ENCODE results near the gene CKS2. TPM values are rescaled to one million over a fixed set of nuclear protein-coding genes. Genes with fewer than 3 reads are reported as not detected.

Gene CKS2
- total RNA-seq, 1 experiment from 2014 or later, result 299 TPM

DNA sequence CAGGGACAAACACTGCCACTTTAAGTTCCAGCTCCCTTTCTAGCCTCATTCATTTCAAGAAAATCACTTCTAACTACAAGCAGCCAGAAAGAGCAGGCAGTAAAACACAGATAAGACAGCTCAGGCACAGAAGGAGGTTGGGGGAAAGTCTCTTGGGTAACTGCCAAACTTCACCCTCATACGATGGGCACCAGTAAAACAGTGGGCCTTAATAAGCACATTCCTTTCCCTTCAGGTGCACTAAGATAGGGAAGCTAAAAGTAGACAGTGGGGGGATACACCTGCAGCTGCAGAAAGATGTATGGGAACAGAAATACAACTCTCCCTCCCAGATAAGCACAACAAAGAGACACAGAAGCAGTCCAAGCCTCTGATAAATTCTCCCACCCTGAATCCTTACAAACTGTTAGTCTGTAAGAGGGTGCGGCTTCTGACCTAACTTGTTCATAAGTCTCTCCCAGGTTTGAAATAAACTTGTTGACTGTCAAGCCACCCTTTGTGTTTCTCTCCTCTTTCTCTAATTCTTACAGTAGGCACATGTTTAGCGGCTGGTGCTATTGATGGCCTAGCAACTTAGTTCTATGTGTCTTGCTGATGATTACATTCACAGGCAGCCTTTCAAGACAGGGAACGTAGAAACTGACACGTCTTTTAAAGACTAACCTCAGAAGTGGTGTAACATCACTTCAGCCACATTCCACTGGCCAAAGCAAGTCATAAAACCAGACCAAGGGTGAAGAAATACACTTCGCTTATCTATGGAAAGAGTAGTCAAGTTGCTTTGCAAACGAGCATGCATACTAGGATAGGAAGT, 6.8 kb upstream of the CKS2 start (continued):
- TF ChIP-seq ZBTB21 (CRISPR knock-in tag; IDR thresholded peaks at IDR 0.05; ENCODE audit: borderline replicate concordance) (no peak), TEAD1 (CRISPR knock-in tag; IDR thresholded peaks at IDR 0.05) (no peak), ZNF138 (CRISPR knock-in tag; conservative IDR thresholded peaks at IDR 0.05) (no peak), ZNF317 (CRISPR knock-in tag; IDR thresholded peaks at IDR 0.05; ENCODE audit: borderline replicate concordance, low read depth) (no peak), PREB (CRISPR knock-in tag; IDR thresholded peaks at IDR 0.05; ENCODE audit: borderline replicate concordance) (no peak), JUN (CRISPR knock-in tag; IDR thresholded peaks at IDR 0.05) (no peak), AFF4 (CRISPR knock-in tag; IDR thresholded peaks at IDR 0.05; ENCODE audit: borderline replicate concordance) (no peak)
- TF ChIP-seq, protein P1, sequence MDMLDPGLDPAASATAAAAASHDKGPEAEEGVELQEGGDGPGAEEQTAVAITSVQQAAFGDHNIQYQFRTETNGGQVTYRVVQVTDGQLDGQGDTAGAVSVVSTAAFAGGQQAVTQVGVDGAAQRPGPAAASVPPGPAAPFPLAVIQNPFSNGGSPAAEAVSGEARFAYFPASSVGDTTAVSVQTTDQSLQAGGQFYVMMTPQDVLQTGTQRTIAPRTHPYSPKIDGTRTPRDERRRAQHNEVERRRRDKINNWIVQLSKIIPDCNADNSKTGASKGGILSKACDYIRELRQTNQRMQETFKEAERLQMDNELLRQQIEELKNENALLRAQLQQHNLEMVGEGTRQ (CRISPR knock-in tag; IDR thresholded peaks at IDR 0.05), result no peak

GRCh38 chr9:89304834-89305188, 6.2 kb upstream of the CKS2 start:
- DNase-seq (ENCODE audit: low spot score) (no peak), ATAC-seq (no peak)
- CTCF ChIA-PET, result no interaction called here
- peaks cover 6% of the 10 kb centered on the region; the same call in 1 of the 2 replicates for H3K4me1 Mint-ChIP-seq
- no peaks in the 10 kb centered on the region for H3K27me3 Mint-ChIP-seq (ENCODE audit: low read depth)
- H3K4me3 Mint-ChIP-seq, result no peak overlapping the region
- POLR2A ChIA-PET, result no interaction called here
- TF ChIP-seq ETV6 (CRISPR knock-in tag; IDR thresholded peaks at IDR 0.05) (no peak), ARID4B (CRISPR knock-in tag; IDR thresholded peaks at IDR 0.05; ENCODE audit: borderline replicate concordance) (no peak), ESRRA (CRISPR knock-in tag; IDR thresholded peaks at IDR 0.05; ENCODE audit: borderline replicate concordance) (no peak), ZNF671 (CRISPR knock-in tag; IDR thresholded peaks at IDR 0.05) (no peak), ZNF263 (CRISPR knock-in tag; IDR thresholded peaks at IDR 0.05; ENCODE audit: low read depth) (no peak), SP1 (CRISPR knock-in tag; conservative IDR thresholded peaks at IDR 0.05) (no peak), IRF1 (CRISPR knock-in tag; IDR thresholded peaks at IDR 0.05) (no peak), GRHL2 (CRISPR knock-in tag; IDR thresholded peaks at IDR 0.05; ENCODE audit: insufficient replicate concordance, severe bottlenecking) (no peak), ZBTB21 (CRISPR knock-in tag; IDR thresholded peaks at IDR 0.05; ENCODE audit: borderline replicate concordance) (no peak), ZNF396 (CRISPR knock-in tag; IDR thresholded peaks at IDR 0.05; ENCODE audit: borderline replicate concordance) (no peak), CTCF (IDR thresholded peaks at IDR 0.05) (no peak), OVOL2 (CRISPR knock-in tag; IDR thresholded peaks at IDR 0.05; ENCODE audit: borderline replicate concordance) (no peak)
- TF ChIP-seq, protein P1 (CRISPR knock-in tag; IDR thresholded peaks at IDR 0.05), result no peak
- no peak overlapping the region for H3K27ac Mint-ChIP-seq
- H3K9me3 Mint-ChIP-seq, result peaks cover 33% of the 10 kb centered on the region
- peaks cover 37% of the 10 kb centered on the region for H3K36me3 Mint-ChIP-seq
